ENCODE results near the gene ZNF280C.

Gene ZNF280C

GRCh38 chrX:130165703-130166502, 102.8 kb downstream of the ZNF280C start, which contains the start of gene AIFM1 (continued):
- peak; percentile 70 for TF ChIP-seq ZNF341 (tag by site-specific recombination; IDR thresholded peaks at IDR 0.05; ENCODE audit: low read depth)
- 0 out of 2 replicates have a peak, but pooled peaks have one; percentile 25 for TF ChIP-seq ZNF701 (tag by site-specific recombination; IDR thresholded peaks at IDR 0.05)
- TF ChIP-seq, protein P1, sequence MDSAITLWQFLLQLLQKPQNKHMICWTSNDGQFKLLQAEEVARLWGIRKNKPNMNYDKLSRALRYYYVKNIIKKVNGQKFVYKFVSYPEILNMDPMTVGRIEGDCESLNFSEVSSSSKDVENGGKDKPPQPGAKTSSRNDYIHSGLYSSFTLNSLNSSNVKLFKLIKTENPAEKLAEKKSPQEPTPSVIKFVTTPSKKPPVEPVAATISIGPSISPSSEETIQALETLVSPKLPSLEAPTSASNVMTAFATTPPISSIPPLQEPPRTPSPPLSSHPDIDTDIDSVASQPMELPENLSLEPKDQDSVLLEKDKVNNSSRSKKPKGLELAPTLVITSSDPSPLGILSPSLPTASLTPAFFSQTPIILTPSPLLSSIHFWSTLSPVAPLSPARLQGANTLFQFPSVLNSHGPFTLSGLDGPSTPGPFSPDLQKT (IDR thresholded peaks at IDR 0.05; ENCODE audit: borderline replicate concordance, low read depth, low read length) = no peak
- TF ChIP-seq ZNF266 (tag by site-specific recombination; IDR thresholded peaks at IDR 0.05; ENCODE audit: low read depth) = no peak
- no peak for TF ChIP-seq ZNF398 (tag by site-specific recombination; IDR thresholded peaks at IDR 0.05)
- no peak for TF ChIP-seq ZNF223 (tag by site-specific recombination; IDR thresholded peaks at IDR 0.05)
- TF ChIP-seq ZNF777 (tag by site-specific recombination; IDR thresholded peaks at IDR 0.05; ENCODE audit: borderline replicate concordance) = no peak
- peak; percentile 86; the same call in 1 of the 2 replicates for TF ChIP-seq ZSCAN23 (tag by site-specific recombination; IDR thresholded peaks at IDR 0.05)
- TF ChIP-seq ZEB2 (tag by site-specific recombination; IDR thresholded peaks at IDR 0.05) = peak; percentile 91
- peak; percentile 93 for TF ChIP-seq ZBTB17 (tag by site-specific recombination; IDR thresholded peaks at IDR 0.05)
- no peak for TF ChIP-seq SALL2 (tag by site-specific recombination; IDR thresholded peaks at IDR 0.05; ENCODE audit: borderline replicate concordance)
- TF ChIP-seq GLIS1 (tag by site-specific recombination; IDR thresholded peaks at IDR 0.05) = peak; percentile 56
- no peak for TF ChIP-seq ZNF658 (tag by site-specific recombination; IDR thresholded peaks at IDR 0.05)
- no peak for TF ChIP-seq ZNF175 (tag by site-specific recombination; IDR thresholded peaks at IDR 0.05)
- TF ChIP-seq ZNF639 (tag by site-specific recombination; IDR thresholded peaks at IDR 0.05) = peak; percentile 94
- TF ChIP-seq ZNF23 (tag by site-specific recombination; IDR thresholded peaks at IDR 0.05; ENCODE audit: borderline replicate concordance) = no peak
- TF ChIP-seq ZNF335 (tag by site-specific recombination; conservative IDR thresholded peaks at IDR 0.05) = peak; percentile 73
- TF ChIP-seq, protein P2, sequence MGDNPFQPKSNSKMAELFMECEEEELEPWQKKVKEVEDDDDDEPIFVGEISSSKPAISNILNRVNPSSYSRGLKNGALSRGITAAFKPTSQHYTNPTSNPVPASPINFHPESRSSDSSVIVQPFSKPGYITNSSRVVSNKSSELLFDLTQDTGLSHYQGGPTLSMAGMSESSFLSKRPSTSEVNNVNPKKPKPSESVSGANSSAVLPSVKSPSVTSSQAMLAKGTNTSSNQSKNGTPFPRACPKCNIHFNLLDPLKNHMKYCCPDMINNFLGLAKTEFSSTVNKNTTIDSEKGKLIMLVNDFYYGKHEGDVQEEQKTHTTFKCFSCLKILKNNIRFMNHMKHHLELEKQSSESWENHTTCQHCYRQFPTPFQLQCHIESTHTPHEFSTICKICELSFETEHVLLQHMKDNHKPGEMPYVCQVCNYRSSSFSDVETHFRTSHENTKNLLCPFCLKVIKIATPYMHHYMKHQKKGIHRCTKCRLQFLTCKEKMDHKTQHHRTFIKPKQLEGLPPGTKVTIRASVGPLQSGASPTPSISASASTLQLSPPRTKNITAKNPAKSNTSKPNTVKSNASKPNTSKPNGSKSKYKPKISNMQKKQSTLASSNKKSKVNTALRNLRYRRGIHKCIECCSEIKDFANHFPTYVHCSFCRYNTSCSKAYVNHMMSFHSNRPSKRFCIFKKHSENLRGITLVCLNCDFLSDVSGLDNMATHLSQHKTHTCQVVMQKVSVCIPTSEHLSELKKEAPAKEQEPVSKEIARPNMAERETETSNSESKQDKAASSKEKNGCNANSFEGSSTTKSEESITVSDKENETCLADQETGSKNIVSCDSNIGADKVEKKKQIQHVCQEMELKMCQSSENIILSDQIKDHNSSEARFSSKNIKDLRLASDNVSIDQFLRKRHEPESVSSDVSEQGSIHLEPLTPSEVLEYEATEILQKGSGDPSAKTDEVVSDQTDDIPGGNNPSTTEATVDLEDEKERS (tag by site-specific recombination; IDR thresholded peaks at IDR 0.05) = 0 out of 2 replicates have a peak, but pooled peaks have one; percentile 26
- no peak for TF ChIP-seq ZNF140 (tag by site-specific recombination; IDR thresholded peaks at IDR 0.05)
- peak; percentile 66; the same call in 1 of the 2 replicates for TF ChIP-seq PRDM4 (tag by site-specific recombination; IDR thresholded peaks at IDR 0.05)
- peak; percentile 86 for TF ChIP-seq SP7 (tag by site-specific recombination; IDR thresholded peaks at IDR 0.05)
- TF ChIP-seq ZBTB7A (tag by site-specific recombination; IDR thresholded peaks at IDR 0.05; ENCODE audit: low read depth) = peak; percentile 49; the same call in 1 of the 2 replicates
- TF ChIP-seq ZNF596 (tag by site-specific recombination; IDR thresholded peaks at IDR 0.05) = no peak
- no peak for TF ChIP-seq ZNF37A (tag by site-specific recombination; IDR thresholded peaks at IDR 0.05)
- TF ChIP-seq, protein P3, sequence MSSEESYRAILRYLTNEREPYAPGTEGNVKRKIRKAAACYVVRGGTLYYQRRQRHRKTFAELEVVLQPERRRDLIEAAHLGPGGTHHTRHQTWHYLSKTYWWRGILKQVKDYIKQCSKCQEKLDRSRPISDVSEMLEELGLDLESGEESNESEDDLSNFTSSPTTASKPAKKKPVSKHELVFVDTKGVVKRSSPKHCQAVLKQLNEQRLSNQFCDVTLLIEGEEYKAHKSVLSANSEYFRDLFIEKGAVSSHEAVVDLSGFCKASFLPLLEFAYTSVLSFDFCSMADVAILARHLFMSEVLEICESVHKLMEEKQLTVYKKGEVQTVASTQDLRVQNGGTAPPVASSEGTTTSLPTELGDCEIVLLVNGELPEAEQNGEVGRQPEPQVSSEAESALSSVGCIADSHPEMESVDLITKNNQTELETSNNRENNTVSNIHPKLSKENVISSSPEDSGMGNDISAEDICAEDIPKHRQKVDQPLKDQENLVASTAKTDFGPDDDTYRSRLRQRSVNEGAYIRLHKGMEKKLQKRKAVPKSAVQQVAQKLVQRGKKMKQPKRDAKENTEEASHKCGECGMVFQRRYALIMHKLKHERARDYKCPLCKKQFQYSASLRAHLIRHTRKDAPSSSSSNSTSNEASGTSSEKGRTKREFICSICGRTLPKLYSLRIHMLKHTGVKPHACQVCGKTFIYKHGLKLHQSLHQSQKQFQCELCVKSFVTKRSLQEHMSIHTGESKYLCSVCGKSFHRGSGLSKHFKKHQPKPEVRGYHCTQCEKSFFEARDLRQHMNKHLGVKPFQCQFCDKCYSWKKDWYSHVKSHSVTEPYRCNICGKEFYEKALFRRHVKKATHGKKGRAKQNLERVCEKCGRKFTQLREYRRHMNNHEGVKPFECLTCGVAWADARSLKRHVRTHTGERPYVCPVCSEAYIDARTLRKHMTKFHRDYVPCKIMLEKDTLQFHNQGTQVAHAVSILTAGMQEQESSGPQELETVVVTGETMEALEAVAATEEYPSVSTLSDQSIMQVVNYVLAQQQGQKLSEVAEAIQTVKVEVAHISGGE (tag by site-specific recombination; conservative IDR thresholded peaks at IDR 0.05; ENCODE audit: low read depth) = peak; percentile 13

Measured in HEK293 (cell line).